Epithelial cell of esophagus (primary cell): ENCODE results near the gene AMBP.
A peak's percentile ranks its signal among the peaks of the same experiment; 100 is the strongest.
"Not testable (repeated sequence)": the region's sequence is repeated elsewhere in the genome, so short reads cannot be mapped to it uniquely, and the experiment has no call there.

Experiments used
- DNase-seq: peaks from one replicate; pipeline ENCODE4 v3.0.0; 2010; ENCODE audit warnings: low read depth
- H3K4me3 ChIP-seq: 2 replicates; pipeline ENCODE4 v1.5.1; 2011; ENCODE audit warnings: mild to moderate bottlenecking, low read length, control low read depth
- TF ChIP-seq, protein P1 (sequence below): IDR thresholded peaks from 2 replicates; pipeline ENCODE4 v1.5.1; 2011; ENCODE audit warnings: low read depth, mild to moderate bottlenecking, low read length, control low read depth, inconsistent platforms; ENCODE audit not compliant: insufficient read depth; ENCODE audit errors: missing control alignments

Gene AMBP

DNA sequence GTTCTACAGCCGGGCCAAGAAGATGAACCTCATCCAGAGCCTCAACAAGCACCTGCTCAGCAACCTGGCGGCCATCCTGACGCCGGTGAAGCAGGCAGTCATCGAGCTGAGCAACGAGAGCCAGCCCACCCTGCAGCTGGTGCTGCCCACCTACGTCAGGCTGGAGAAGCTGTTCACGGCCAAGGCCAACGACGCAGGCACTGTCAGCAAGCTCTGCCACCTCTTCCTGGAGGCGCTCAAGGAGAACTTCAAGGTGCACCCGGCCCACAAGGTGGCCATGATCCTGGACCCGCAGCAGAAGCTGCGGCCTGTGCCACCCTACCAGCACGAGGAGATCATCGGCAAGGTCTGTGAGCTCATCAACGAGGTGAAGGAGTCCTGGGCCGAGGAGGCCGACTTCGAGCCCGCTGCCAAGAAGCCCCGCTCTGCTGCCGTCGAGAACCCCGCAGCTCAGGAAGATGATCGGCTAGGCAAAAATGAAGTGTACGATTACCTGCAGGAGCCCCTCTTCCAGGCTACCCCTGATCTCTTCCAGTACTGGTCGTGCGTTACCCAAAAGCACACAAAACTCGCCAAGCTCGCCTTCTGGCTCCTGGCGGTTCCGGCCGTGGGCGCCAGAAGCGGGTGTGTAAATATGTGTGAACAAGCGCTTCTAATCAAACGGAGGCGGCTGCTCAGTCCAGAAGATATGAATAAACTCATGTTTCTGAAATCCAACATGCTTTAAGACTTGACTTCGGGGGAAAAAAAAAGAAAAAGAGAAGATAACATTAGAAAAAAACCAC lies 28.5 kb downstream of the AMBP start:
- H3K4me3 ChIP-seq, result no peak overlapping the region
- DNase-seq, result no peak
- TF ChIP-seq, protein P1, sequence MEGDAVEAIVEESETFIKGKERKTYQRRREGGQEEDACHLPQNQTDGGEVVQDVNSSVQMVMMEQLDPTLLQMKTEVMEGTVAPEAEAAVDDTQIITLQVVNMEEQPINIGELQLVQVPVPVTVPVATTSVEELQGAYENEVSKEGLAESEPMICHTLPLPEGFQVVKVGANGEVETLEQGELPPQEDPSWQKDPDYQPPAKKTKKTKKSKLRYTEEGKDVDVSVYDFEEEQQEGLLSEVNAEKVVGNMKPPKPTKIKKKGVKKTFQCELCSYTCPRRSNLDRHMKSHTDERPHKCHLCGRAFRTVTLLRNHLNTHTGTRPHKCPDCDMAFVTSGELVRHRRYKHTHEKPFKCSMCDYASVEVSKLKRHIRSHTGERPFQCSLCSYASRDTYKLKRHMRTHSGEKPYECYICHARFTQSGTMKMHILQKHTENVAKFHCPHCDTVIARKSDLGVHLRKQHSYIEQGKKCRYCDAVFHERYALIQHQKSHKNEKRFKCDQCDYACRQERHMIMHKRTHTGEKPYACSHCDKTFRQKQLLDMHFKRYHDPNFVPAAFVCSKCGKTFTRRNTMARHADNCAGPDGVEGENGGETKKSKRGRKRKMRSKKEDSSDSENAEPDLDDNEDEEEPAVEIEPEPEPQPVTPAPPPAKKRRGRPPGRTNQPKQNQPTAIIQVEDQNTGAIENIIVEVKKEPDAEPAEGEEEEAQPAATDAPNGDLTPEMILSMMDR, result no peak

DNA sequence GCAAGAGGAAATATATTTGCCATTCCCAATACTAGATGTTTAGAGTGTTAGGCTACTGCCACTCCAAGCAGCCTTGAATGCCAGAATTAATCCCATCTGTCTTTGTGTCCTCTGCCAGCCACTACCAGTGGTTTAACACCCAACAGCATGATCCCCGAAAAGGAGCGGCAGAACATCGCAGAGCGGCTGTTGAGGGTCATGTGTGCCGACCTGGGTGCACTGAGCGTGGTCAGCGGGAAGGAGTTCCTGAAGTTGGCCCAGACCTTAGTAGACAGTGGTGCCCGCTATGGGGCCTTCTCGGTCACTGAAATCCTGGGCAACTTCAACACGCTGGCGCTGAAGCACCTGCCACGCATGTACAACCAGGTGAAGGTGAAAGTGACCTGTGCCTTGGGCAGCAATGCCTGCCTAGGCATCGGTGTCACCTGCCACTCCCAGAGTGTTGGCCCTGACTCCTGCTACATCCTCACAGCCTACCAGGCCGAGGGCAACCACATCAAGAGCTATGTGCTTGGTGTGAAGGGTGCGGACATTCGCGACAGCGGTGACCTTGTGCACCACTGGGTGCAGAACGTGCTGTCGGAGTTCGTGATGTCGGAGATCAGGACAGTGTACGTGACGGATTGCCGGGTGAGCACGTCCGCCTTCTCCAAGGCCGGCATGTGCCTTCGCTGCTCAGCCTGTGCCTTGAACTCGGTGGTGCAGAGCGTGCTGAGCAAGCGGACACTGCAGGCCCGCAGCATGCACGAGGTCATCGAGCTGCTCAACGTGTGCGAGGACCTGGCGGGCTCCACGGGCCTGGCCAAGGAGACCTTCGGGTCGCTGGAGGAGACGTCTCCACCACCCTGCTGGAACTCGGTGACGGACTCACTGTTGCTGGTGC lies 29.3 kb downstream of the AMBP start:
- no peak for DNase-seq
- H3K4me3 ChIP-seq, result no peak overlapping the region
- TF ChIP-seq, protein P1, result no peak

- TF ChIP-seq, protein P1, result peak; percentile 57
- no peak overlapping the region for H3K4me3 ChIP-seq
- DNase-seq, result peak; percentile 27
Measured at GRCh38 chr9:114047717-114048116, 30.4 kb downstream of the AMBP start.

- DNase-seq, result peak; percentile 26
- no peak overlapping the region for H3K4me3 ChIP-seq
- TF ChIP-seq, protein P1, result no peak
Measured at GRCh38 chr9:114046875-114047274, 31.2 kb downstream of the AMBP start.

DNA sequence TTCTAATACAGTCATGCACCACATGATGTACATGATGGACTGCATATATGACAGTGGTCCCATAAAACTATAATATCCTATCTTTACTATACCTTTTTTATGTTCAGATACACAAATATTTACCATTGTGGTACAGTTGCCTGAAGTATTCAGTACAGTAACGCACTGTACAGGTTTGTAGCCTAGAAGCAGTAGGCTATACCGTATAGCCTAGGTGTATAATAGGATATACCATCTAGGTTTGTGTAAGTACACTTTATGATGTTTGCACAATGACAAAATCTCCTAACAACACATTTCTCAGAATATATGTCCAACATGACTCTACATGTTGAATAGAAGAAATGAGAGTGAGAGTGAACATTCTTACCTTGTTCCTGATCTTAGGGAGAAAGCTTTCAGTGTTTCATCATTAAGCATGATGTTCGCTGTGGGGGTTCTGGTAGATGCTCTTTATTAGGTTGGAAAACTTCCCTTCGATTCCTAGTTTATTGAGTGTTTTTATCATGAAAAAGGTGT lies 31.8 kb downstream of the AMBP start:
- H3K4me3 ChIP-seq, result no peak overlapping the region
- TF ChIP-seq, protein P1, result no peak
- DNase-seq, result peak; percentile 61

DNA sequence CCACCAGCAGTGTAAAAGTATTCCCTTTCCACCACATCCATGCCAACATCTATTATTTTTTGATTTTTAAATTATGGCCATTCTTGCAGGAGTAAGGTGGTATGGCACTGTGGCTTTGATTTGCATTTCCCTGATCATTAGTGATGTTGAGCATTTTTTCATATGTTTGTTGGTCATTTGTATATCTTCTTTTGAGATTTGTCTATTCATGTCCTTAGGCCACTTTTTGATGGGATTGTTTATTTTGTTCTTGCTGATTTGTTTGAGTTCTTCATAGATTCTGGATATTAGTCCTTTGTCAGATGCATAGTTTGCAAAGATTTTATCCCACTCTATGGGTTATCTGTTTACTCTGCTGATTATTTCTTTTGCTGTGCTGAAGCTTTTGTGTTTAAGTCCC lies 34.4 kb downstream of the AMBP start:
- H3K4me3 ChIP-seq, DNase-seq: not testable (repeated sequence)

GRCh38 chr9:114039484-114039883 lies 38.6 kb downstream of the AMBP start:
- DNase-seq, result no peak
- H3K4me3 ChIP-seq, result no peak overlapping the region
- TF ChIP-seq, protein P1, result no peak
